K562 (cell line): Measurements from ENCODE around the gene HECW1. TPM values are rescaled to one million over a fixed set of nuclear protein-coding genes. Genes with fewer than 3 reads are reported as not detected.

Experiments
- ATAC-seq: fragments of 200-7000 bp; cut with Tn5 transposase; 3 replicates; pipeline ENCODE4 v1.9.1; 2020; ENCODE audit warnings: moderate library complexity
- BruUV-seq: library from RNA; stranded (reverse); fragments of 400-500 nt; replicated peaks from 2 replicates; lab custom pipeline; 2021; lab: Mats Ljungman, UMichigan
- CTCF ChIA-PET: fragments of 300-600 bp; formaldehyde crosslinking; extraction: SDS; loops from one replicate; lab custom pipeline; 2021; ENCODE audit warnings: low intra/inter-chr PET ratio; lab: Yijun Ruan, JAX
- POLR2A ChIA-PET: fragments of 300-600, 350-650 bp; sonication (Branson Sonifier 250); formaldehyde crosslinking; extraction: SDS; loops from one replicate; lab custom pipeline; 2021; ENCODE audit warnings: antibody characterized with exemption, inconsistent platforms; lab: Yijun Ruan, JAX
- DNase-seq, 4 experiments: peaks; one replicate each; pipeline versions ENCODE4 v3.0.0 to v3.0.0-alpha.2; 2011 to 2018; ENCODE audit warnings: low spot score in 3 of 4, mixed read lengths in 3 of 4; ENCODE audit errors: extremely low read depth in 1 of 4
- FAIRE-seq: peaks from 2 replicates; lab custom pipeline; 2011; peaks lifted over from hg19 to GRCh38; lab: Jason Lieb, UNC
- H2AFZ ChIP-seq: 2 replicates; pipeline ENCODE4 v1.6.0; 2011; ENCODE audit warnings: low read depth, low read length, control low read depth, inconsistent platforms
- H3K27ac ChIP-seq: fragments of 200-600 bp; 3 replicates; pipeline ENCODE4 v1.8.0; 2011; ENCODE audit warnings: low read depth, mild to moderate bottlenecking, control low read depth, inconsistent platforms, low read length, moderate library complexity, mixed read lengths; ENCODE audit errors: extremely low read depth
- H3K27me3 ChIP-seq, 2 experiments: fragments of 300-600 bp in 1 of 2; 2 replicates in 1 of 2; 3 replicates in 1 of 2; pipeline versions ENCODE4 v1.6.0 to v1.8.0; 2011; ENCODE audit warnings: inconsistent platforms in 2 of 2, low read length in 2 of 2, mild to moderate bottlenecking in 1 of 2, mixed read lengths in 1 of 2, moderate library complexity in 1 of 2; ENCODE audit not compliant: control insufficient read depth in 2 of 2, insufficient read depth in 2 of 2
- H3K36me3 ChIP-seq: fragments of 300-600 bp; 3 replicates; pipeline ENCODE4 v1.8.0; 2011; ENCODE audit warnings: mild to moderate bottlenecking, low read length, inconsistent platforms; ENCODE audit not compliant: control insufficient read depth, insufficient read depth
- H3K4me1 ChIP-seq, 2 experiments: fragments of 200-600 bp in 1 of 2; replicated peaks in 1 of 2; 2 replicates in 1 of 2; 3 replicates in 1 of 2; pipeline versions ENCODE4 v1.5.1 to v1.8.0; 2011; ENCODE audit warnings: inconsistent platforms in 2 of 2, low read length in 2 of 2, mild to moderate bottlenecking in 1 of 2, mixed read lengths in 1 of 2, moderate library complexity in 1 of 2; ENCODE audit not compliant: control insufficient read depth in 2 of 2, insufficient read depth in 2 of 2
- H3K4me2 ChIP-seq: 2 replicates; pipeline ENCODE4 v1.6.1; 2011; ENCODE audit warnings: low read length, control low read depth, inconsistent platforms, mixed read lengths; ENCODE audit not compliant: insufficient read depth
- H3K4me3 ChIP-seq: fragments of 200-600 bp; sonication (generic), shearing (Covaris generic); 2 replicates; pipeline ENCODE4 v1.5.1; 2016; ENCODE audit warnings: control low read depth, inconsistent platforms
- H3K79me2 ChIP-seq: fragments of 200-600 bp; 3 replicates; pipeline ENCODE4 v1.8.0; 2011; ENCODE audit warnings: low read length, inconsistent platforms; ENCODE audit not compliant: control insufficient read depth, insufficient read depth
- H3K9ac ChIP-seq, 2 experiments: 2 replicates each; pipeline versions ENCODE4 v1.6.0 to v1.6.1; 2011; ENCODE audit warnings: low read depth in 2 of 2, low read length in 2 of 2, control low read depth in 1 of 2, inconsistent platforms in 1 of 2, mild to moderate bottlenecking in 1 of 2, mixed read lengths in 1 of 2; ENCODE audit not compliant: insufficient read depth in 1 of 2
- H3K9me1 ChIP-seq: one replicate; pipeline ENCODE4 v1.6.0; 2011; ENCODE audit warnings: inconsistent platforms, mild to moderate bottlenecking, low read length, moderate library complexity; ENCODE audit not compliant: control insufficient read depth, insufficient read depth
- H3K9me3 ChIP-seq: replicated peaks from 2 replicates; pipeline ENCODE4 v1.5.1; 2011; ENCODE audit warnings: low read depth, low read length, inconsistent platforms; ENCODE audit not compliant: control insufficient read depth, insufficient read depth
- H4K20me1 ChIP-seq: replicated peaks from 2 replicates; pipeline ENCODE4 v1.6.1; 2011; ENCODE audit warnings: low read length, inconsistent platforms, mixed read lengths; ENCODE audit not compliant: control insufficient read depth, insufficient read depth
- CBX1 ChIP-seq: sonication (generic); IDR thresholded peaks from 2 replicates; pipeline ENCODE4 v1.6.1; 2016; ENCODE audit warnings: antibody characterized with exemption, low read depth, mild to moderate bottlenecking
- GTF2F1 ChIP-seq: IDR thresholded peaks from 2 replicates; pipeline ENCODE4 v1.6.1; 2011; ENCODE audit warnings: low read depth, low read length, improper control_type of control experiment
- SAFB2 ChIP-seq: fragments of 200-400 bp; formaldehyde crosslinking; IDR thresholded peaks from 2 replicates; pipeline ENCODE4 v1.6.1; 2018; ENCODE audit warnings: borderline replicate concordance, low read length, low read depth, moderate library complexity; ENCODE audit not compliant: severe bottlenecking
- SMAD3 ChIP-seq: fragments of 450-650 bp; formaldehyde crosslinking; conservative IDR thresholded peaks from 2 replicates; pipeline ENCODE4 v1.4.0; 2020; ENCODE audit warnings: mild to moderate bottlenecking
- WGBS: fragments of 100-300 bp; shearing (Covaris generic); methylation state at CpG from one replicate; pipeline ENCODE4 v1.1.6; 2016; ENCODE audit warnings: low coverage, mixed read lengths; ENCODE audit not compliant: insufficient coverage; ENCODE audit errors: missing lambda C conversion rate; 5-methylcytosine and 5-hydroxymethylcytosine counted together
- in situ Hi-C: fragments of 300-500 bp; cut with MboI; formaldehyde crosslinking; loops from 4 replicates; pipeline ENCODE4 v1.15.0; 2018; ENCODE audit warnings: inconsistent platforms, mixed read lengths
- intact Hi-C: fragments of 100-400 bp; cut with micrococcal nuclease; formaldehyde crosslinking; loops from 2 replicates; pipeline ENCODE4 v1.14.2; 2022
- polyA plus RNA-seq, 8 experiments: library from polyadenylated mRNA; depleted of rRNA in 4 of 8; stranded (reverse) in 5 of 8; unstranded in 3 of 8; fragments of >200 nt; fragmentation: Nextera tagmentation in 2 of 8; fragmentation: Illumina TruSeq in 1 of 8; extraction: Ambion mirVana in 2 of 8; extraction: Trizol in 1 of 8; gene quantifications; 2 replicates each; pipeline versions ENCODE4 v1.2.1 to v1.2.3, GENCODE V29; 2011 to 2014; ENCODE audit warnings: inconsistent platforms in 1 of 8, missing spikeins in 1 of 8
- total RNA-seq, 7 experiments: library from RNA; depleted of rRNA in 6 of 7; stranded (reverse); fragments of >200 nt in 6 of 7; fragmentation: Illumina TruSeq in 2 of 7; extraction: Trizol in 2 of 7; gene quantifications; 2 replicates each; pipeline versions ENCODE4 v1.2.1 to v1.2.3, GENCODE V29; 2011 to 2021; ENCODE audit warnings: low replicate concordance in 1 of 7
- TF ChIP-seq, protein P1 (sequence below): fragments of 450-650 bp; IDR thresholded peaks from 2 replicates; pipeline ENCODE4 v1.6.1; 2016; ENCODE audit warnings: antibody characterized with exemption
- TF ChIP-seq, protein P2 (sequence below): fragments of 150-350 bp; conservative IDR thresholded peaks from 2 replicates; pipeline ENCODE4 v1.6.1; 2014; ENCODE audit warnings: low read length
- TF ChIP-seq, protein P3 (sequence below): fragments of 250-450 bp; sonication (Bioruptor Pico); IDR thresholded peaks from 2 replicates; pipeline ENCODE4 v1.8.0; 2021; ENCODE audit warnings: moderate library complexity, mild to moderate bottlenecking, inconsistent platforms
- TF ChIP-seq, protein P4 (sequence below): fragments of 450-650 bp; formaldehyde crosslinking; IDR thresholded peaks from 2 replicates; pipeline ENCODE4 v1.4.0; 2022; ENCODE audit warnings: mild to moderate bottlenecking, moderate library complexity
- TF ChIP-seq, protein P5 (sequence below): IDR thresholded peaks from 2 replicates; pipeline ENCODE4 v1.6.1; 2012; ENCODE audit warnings: low read depth, low read length, improper control_type of control experiment, borderline replicate concordance

Gene HECW1
- total and polyA plus RNA-seq, 9 of the 15 experiments (the other 6 are each of a cell fraction or from before 2014, with no cell fraction given): 0.07 to 0.31 (median 0.13) TPM; not detected in 4

DNA sequence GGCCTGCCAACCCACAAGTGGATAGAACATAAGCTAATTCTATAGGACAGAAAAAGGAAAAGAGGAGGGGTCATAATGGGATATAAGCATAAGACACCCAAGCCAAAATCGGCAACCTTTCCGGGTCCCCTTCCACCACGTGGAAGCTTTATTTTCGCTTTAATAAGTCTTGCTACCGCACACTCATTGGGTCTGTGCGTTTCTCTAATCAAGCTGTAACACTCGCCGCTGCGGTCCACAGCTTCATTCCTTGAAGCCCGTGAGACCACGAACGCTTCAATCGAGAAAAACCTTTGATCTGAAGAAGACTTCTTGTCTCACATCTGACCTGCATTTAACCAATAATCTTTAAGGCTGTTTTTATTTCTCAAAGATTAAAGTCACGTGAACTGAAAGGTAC is 35.8 kb upstream of the HECW1 start:
- Histone ChIP-seq H3K9ac (no peak overlapping the region), H3K36me3 (no peaks in the 10 kb centered on the region), H3K9me3 (no peaks in the 10 kb centered on the region), H3K79me2 (no peaks in the 10 kb centered on the region), H3K9me1 (no peaks in the 10 kb centered on the region), H3K4me2 (no peak overlapping the region), H3K27ac (no peak overlapping the region), H4K20me1 (no peaks in the 10 kb centered on the region), H3K4me3 (no peak overlapping the region), H2AFZ (no peak overlapping the region), H3K4me1 (peaks cover 4 to 20% of the 10 kb centered on the region in 2 experiments; a peak in 4 of 5 replicates), H3K27me3 (no peaks in the 10 kb centered on the region)
- ChIA-PET CTCF (no interaction called here), POLR2A (interaction anchor here (0.6 to 1.2 kb wide), 2 partner anchors 17 to 67 kb away, joined by 4 to 10 read pairs; no protein-coding TSS in a partner anchor)
- ATAC-seq: no peak
- intact Hi-C loops (no loop called here), in situ Hi-C loops (no loop called here)
- no peak for DNase-seq
- BruUV-seq: no TSS peak
- TF ChIP-seq CBX1 (no peak), SAFB2 (no peak), SMAD3 (CRISPR knock-in tag) (no peak), GTF2F1 (no peak)
- TF ChIP-seq, protein P1, sequence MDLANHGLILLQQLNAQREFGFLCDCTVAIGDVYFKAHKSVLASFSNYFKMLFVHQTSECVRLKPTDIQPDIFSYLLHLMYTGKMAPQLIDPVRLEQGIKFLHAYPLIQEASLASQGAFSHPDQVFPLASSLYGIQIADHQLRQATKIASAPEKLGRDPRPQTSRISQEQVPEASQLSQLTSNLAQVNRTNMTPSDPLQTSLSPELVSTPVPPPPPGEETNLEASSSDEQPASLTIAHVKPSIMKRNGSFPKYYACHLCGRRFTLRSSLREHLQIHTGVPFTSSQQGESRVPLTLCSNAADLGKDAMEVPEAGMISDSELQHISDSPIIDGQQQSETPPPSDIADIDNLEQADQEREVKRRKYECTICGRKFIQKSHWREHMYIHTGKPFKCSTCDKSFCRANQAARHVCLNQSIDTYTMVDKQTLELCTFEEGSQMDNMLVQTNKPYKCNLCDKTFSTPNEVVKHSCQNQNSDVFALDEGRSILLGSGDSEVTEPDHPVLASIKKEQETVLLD: no peak
- TF ChIP-seq, protein P2, sequence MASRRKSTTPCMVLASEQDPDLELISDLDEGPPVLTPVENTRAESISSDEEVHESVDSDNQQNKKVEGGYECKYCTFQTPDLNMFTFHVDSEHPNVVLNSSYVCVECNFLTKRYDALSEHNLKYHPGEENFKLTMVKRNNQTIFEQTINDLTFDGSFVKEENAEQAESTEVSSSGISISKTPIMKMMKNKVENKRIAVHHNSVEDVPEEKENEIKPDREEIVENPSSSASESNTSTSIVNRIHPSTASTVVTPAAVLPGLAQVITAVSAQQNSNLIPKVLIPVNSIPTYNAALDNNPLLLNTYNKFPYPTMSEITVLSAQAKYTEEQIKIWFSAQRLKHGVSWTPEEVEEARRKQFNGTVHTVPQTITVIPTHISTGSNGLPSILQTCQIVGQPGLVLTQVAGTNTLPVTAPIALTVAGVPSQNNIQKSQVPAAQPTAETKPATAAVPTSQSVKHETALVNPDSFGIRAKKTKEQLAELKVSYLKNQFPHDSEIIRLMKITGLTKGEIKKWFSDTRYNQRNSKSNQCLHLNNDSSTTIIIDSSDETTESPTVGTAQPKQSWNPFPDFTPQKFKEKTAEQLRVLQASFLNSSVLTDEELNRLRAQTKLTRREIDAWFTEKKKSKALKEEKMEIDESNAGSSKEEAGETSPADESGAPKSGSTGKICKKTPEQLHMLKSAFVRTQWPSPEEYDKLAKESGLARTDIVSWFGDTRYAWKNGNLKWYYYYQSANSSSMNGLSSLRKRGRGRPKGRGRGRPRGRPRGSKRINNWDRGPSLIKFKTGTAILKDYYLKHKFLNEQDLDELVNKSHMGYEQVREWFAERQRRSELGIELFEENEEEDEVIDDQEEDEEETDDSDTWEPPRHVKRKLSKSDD: no peak
- TF ChIP-seq, protein P3, sequence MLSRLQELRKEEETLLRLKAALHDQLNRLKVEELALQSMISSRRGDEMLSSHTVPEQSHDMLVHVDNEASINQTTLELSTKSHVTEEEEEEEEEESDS (CRISPR knock-in tag): no peak
- TF ChIP-seq, protein P4, sequence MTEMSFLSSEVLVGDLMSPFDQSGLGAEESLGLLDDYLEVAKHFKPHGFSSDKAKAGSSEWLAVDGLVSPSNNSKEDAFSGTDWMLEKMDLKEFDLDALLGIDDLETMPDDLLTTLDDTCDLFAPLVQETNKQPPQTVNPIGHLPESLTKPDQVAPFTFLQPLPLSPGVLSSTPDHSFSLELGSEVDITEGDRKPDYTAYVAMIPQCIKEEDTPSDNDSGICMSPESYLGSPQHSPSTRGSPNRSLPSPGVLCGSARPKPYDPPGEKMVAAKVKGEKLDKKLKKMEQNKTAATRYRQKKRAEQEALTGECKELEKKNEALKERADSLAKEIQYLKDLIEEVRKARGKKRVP (CRISPR knock-in tag): no peak
- TF ChIP-seq, protein P5, sequence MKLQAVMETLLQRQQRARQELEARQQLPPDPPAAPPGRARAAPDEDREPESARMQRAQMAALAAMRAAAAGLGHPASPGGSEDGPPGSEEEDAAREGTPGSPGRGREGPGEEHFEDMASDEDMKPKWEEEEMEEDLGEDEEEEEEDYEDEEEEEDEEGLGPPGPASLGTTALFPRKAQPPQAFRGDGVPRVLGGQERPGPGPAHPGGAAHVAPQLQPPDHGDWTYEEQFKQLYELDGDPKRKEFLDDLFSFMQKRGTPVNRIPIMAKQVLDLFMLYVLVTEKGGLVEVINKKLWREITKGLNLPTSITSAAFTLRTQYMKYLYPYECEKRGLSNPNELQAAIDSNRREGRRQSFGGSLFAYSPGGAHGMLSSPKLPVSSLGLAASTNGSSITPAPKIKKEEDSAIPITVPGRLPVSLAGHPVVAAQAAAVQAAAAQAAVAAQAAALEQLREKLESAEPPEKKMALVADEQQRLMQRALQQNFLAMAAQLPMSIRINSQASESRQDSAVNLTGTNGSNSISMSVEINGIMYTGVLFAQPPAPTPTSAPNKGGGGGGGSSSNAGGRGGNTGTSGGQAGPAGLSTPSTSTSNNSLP: no peak
- FAIRE-seq: no peak
- 76% methylated on average over 14 of the region's 14 CpGs for WGBS
